HepG2 (cell line): ENCODE results near the gene ZNF860. TPM values are rescaled to one million over a fixed set of nuclear protein-coding genes. Genes with fewer than 3 reads are reported as not detected.

ENCODE experiments used
- ARHGAP35 ChIP-seq: sonication (generic); formaldehyde crosslinking; IDR thresholded peaks from 2 replicates; pipeline ENCODE4 v1.9.0; 2022; ENCODE audit warnings: mild to moderate bottlenecking, inconsistent platforms, moderate library complexity, missing genetic modification reagents, borderline replicate concordance
- FOXA3 ChIP-seq: IDR thresholded peaks from 2 replicates; pipeline ENCODE4 v1.6.1; 2016; ENCODE audit warnings: missing genetic modification reagents, missing compliant biosample characterization
- NFKBIZ ChIP-seq: IDR thresholded peaks from 2 replicates; pipeline ENCODE4 v1.6.1; 2018; ENCODE audit warnings: missing genetic modification reagents, missing compliant biosample characterization
- POLR2AphosphoS5 ChIP-seq: IDR thresholded peaks from 2 replicates; pipeline ENCODE4 v1.6.1; 2012; ENCODE audit warnings: low read depth, low read length
- RNF2 ChIP-seq: fragments of 450-650 bp; conservative IDR thresholded peaks from 2 replicates; pipeline ENCODE4 v1.6.1; 2016; ENCODE audit warnings: low read depth
- ZNF547 ChIP-seq: sonication (generic); formaldehyde crosslinking; IDR thresholded peaks from 2 replicates; pipeline ENCODE4 v1.5.1; 2020; ENCODE audit warnings: mild to moderate bottlenecking, missing genetic modification reagents
- ZNF589 ChIP-seq: sonication (generic); formaldehyde crosslinking; conservative IDR thresholded peaks from 2 replicates; pipeline ENCODE4 v1.8.0; 2022; ENCODE audit warnings: mild to moderate bottlenecking, moderate library complexity, missing genetic modification reagents
- ZNF670 ChIP-seq: sonication (generic); formaldehyde crosslinking; IDR thresholded peaks from 2 replicates; pipeline ENCODE4 v1.8.0; 2022; ENCODE audit warnings: mild to moderate bottlenecking, missing genetic modification reagents, borderline replicate concordance
- ZSCAN20 ChIP-seq: sonication (generic); formaldehyde crosslinking; IDR thresholded peaks from 2 replicates; pipeline ENCODE4 v1.4.0; 2020; ENCODE audit warnings: missing genetic modification reagents, mild to moderate bottlenecking, borderline replicate concordance
- polyA plus RNA-seq, 8 experiments: library from polyadenylated mRNA; depleted of rRNA in 3 of 8; stranded (reverse) in 7 of 8; unstranded in 1 of 8; fragments of >200 nt; fragmentation: Illumina TruSeq in 4 of 8; extraction: Trizol in 4 of 8; gene quantifications; 2 replicates each; pipeline versions ENCODE4 v1.2.1 to v1.2.3, GENCODE V29; 2011 to 2016; ENCODE audit warnings: low read depth in 4 of 8, missing spikeins in 1 of 8, mixed read lengths in 1 of 8; ENCODE audit not compliant: insufficient read depth in 1 of 8
- total RNA-seq, 5 experiments: library from RNA; depleted of rRNA; stranded (reverse); fragments of >200 nt; fragmentation: Illumina TruSeq; extraction: Trizol; gene quantifications; 2 replicates each; pipeline ENCODE4 v1.2.3, GENCODE V29; 2016; ENCODE audit warnings: low read depth in 1 of 5
- TF ChIP-seq, protein P1 (sequence below): sonication (generic); formaldehyde crosslinking; IDR thresholded peaks from 2 replicates; pipeline ENCODE4 v1.8.1; 2023; ENCODE audit warnings: missing genetic modification reagents, mild to moderate bottlenecking, borderline replicate concordance
- TF ChIP-seq, protein P2 (sequence below): sonication (generic); formaldehyde crosslinking; IDR thresholded peaks from 2 replicates; pipeline ENCODE4 v1.9.0; 2021; ENCODE audit warnings: missing genetic modification reagents, borderline replicate concordance
- TF ChIP-seq, protein P3 (sequence below): sonication (generic); formaldehyde crosslinking; IDR thresholded peaks from 2 replicates; pipeline ENCODE4 v1.8.0; 2022; ENCODE audit warnings: mild to moderate bottlenecking, missing genetic modification reagents, borderline replicate concordance
- TF ChIP-seq, protein P4 (sequence below): sonication (generic); formaldehyde crosslinking; IDR thresholded peaks from 2 replicates; pipeline ENCODE4 v1.8.0; 2022; ENCODE audit warnings: mild to moderate bottlenecking, missing genetic modification reagents
- TF ChIP-seq, protein P5 (sequence below): sonication (generic); formaldehyde crosslinking; IDR thresholded peaks from 2 replicates; pipeline ENCODE4 v1.4.0; 2020; ENCODE audit warnings: missing genetic modification reagents
- TF ChIP-seq, protein P6 (sequence below): sonication (generic); formaldehyde crosslinking; IDR thresholded peaks from 2 replicates; pipeline ENCODE4 v1.4.0; 2020; ENCODE audit warnings: missing genetic modification reagents; ENCODE audit errors: not compliant biosample characterization
- TF ChIP-seq, protein P7 (sequence below): sonication (generic); formaldehyde crosslinking; IDR thresholded peaks from 2 replicates; pipeline ENCODE4 v1.5.0; 2020; ENCODE audit warnings: mild to moderate bottlenecking, missing genetic modification reagents
- TF ChIP-seq, protein P8 (sequence below): IDR thresholded peaks from 2 replicates; pipeline ENCODE4 v1.6.1; 2016

The ZNF860 gene
- total and polyA plus RNA-seq, 2 of the 13 experiments (the other 11 are each of a cell fraction or from before 2014, with no cell fraction given) = 0.55 to 0.73 TPM

DNA sequence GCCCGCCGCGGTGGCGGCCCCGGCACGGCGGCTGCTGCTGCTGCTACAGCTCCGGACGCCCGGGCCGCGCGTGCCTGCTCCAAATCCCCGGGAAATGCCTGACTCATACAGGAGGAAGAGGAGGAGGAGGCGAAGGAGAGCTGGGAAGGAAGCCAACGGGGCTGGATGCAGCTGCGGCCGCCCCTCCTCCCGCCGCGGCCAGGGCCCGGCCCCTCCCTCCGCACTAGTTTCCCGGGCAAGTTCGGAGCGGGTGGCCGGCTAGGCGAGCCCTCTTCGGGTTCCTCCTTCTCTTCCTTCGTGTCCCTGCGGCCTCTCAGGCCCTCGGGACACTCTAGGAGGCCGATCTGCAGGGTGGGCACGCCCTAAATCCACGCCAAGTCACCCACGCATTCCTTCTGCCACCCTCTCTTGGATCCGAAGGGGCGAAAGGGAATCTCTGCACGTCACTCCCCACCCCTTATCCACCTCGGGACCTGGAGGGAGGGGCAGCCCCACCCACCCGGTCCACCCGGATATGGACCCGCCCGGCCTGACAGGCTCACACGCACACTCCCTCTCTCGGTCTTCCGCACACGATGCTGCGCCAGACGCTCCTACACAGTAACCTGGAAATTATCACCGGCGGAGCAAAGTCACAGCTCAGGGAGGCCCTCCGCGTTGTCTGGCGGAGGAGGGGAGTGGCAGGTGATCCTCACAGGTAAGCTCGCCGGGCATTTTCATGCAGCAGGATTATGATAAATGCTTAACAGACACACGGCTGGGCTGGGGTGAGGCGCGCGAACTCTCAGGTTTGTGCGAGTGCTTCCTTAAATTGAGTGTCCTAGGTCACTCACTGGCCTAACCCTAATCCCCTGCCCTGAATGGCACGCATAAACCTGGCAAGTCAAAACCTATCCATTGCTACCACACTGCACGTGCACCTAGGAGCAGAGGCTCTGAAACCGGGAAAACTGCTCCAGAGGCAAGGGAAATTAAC, at the start of gene ZNF860, which contains the start of gene OSBPL10 (continued):
- TF ChIP-seq, protein P1, sequence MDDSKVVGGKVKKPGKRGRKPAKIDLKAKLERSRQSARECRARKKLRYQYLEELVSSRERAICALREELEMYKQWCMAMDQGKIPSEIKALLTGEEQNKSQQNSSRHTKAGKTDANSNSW (CRISPR knock-in tag) = no peak
- TF ChIP-seq FOXA3 (CRISPR knock-in tag) = peak; percentile 27; the same call in 1 of the 2 replicates
- TF ChIP-seq ZSCAN20 (CRISPR knock-in tag) = no peak; the same call in 1 of the 2 replicates
- TF ChIP-seq, protein P2, sequence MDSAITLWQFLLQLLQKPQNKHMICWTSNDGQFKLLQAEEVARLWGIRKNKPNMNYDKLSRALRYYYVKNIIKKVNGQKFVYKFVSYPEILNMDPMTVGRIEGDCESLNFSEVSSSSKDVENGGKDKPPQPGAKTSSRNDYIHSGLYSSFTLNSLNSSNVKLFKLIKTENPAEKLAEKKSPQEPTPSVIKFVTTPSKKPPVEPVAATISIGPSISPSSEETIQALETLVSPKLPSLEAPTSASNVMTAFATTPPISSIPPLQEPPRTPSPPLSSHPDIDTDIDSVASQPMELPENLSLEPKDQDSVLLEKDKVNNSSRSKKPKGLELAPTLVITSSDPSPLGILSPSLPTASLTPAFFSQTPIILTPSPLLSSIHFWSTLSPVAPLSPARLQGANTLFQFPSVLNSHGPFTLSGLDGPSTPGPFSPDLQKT (CRISPR knock-in tag) = no peak
- TF ChIP-seq, protein P3, sequence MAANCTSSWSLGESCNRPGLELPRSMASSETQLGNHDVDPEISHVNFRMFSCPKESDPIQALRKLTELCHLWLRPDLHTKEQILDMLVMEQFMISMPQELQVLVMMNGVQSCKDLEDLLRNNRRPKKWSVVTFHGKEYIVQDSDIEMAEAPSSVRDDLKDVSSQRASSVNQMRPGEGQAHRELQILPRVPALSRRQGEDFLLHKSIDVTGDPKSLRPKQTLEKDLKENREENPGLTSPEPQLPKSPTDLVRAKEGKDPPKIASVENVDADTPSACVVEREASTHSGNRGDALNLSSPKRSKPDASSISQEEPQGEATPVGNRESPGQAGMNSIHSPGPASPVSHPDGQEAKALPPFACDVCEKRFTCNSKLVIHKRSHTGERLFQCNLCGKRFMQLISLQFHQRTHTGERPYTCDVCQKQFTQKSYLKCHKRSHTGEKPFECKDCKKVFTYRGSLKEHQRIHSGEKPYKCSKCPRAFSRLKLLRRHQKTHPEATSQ (CRISPR knock-in tag) = no peak
- no peak for TF ChIP-seq RNF2
- TF ChIP-seq ARHGAP35 (CRISPR knock-in tag) = no peak
- no peak for TF ChIP-seq ZNF670 (CRISPR knock-in tag)
- no peak for TF ChIP-seq NFKBIZ (CRISPR knock-in tag)
- TF ChIP-seq ZNF547 (CRISPR knock-in tag) = no peak
- TF ChIP-seq ZNF589 (CRISPR knock-in tag) = no peak
- TF ChIP-seq, protein P4, sequence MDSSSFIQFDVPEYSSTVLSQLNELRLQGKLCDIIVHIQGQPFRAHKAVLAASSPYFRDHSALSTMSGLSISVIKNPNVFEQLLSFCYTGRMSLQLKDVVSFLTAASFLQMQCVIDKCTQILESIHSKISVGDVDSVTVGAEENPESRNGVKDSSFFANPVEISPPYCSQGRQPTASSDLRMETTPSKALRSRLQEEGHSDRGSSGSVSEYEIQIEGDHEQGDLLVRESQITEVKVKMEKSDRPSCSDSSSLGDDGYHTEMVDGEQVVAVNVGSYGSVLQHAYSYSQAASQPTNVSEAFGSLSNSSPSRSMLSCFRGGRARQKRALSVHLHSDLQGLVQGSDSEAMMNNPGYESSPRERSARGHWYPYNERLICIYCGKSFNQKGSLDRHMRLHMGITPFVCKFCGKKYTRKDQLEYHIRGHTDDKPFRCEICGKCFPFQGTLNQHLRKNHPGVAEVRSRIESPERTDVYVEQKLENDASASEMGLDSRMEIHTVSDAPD (CRISPR knock-in tag) = 0 out of 2 replicates have a peak, but pooled peaks have one; percentile 42
- TF ChIP-seq, protein P5, sequence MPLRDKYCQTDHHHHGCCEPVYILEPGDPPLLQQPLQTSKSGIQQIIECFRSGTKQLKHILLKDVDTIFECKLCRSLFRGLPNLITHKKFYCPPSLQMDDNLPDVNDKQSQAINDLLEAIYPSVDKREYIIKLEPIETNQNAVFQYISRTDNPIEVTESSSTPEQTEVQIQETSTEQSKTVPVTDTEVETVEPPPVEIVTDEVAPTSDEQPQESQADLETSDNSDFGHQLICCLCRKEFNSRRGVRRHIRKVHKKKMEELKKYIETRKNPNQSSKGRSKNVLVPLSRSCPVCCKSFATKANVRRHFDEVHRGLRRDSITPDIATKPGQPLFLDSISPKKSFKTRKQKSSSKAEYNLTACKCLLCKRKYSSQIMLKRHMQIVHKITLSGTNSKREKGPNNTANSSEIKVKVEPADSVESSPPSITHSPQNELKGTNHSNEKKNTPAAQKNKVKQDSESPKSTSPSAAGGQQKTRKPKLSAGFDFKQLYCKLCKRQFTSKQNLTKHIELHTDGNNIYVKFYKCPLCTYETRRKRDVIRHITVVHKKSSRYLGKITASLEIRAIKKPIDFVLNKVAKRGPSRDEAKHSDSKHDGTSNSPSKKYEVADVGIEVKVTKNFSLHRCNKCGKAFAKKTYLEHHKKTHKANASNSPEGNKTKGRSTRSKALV (CRISPR knock-in tag) = no peak
- TF ChIP-seq, protein P6, sequence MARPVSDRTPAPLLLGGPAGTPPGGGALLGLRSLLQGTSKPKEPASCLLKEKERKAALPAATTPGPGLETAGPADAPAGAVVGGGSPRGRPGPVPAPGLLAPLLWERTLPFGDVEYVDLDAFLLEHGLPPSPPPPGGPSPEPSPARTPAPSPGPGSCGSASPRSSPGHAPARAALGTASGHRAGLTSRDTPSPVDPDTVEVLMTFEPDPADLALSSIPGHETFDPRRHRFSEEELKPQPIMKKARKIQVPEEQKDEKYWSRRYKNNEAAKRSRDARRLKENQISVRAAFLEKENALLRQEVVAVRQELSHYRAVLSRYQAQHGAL (CRISPR knock-in tag) = no peak
- TF ChIP-seq, protein P7, sequence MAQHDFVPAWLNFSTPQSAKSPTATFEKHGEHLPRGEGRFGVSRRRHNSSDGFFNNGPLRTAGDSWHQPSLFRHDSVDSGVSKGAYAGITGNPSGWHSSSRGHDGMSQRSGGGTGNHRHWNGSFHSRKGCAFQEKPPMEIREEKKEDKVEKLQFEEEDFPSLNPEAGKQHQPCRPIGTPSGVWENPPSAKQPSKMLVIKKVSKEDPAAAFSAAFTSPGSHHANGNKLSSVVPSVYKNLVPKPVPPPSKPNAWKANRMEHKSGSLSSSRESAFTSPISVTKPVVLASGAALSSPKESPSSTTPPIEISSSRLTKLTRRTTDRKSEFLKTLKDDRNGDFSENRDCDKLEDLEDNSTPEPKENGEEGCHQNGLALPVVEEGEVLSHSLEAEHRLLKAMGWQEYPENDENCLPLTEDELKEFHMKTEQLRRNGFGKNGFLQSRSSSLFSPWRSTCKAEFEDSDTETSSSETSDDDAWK (CRISPR knock-in tag) = no peak
- TF ChIP-seq, protein P8, sequence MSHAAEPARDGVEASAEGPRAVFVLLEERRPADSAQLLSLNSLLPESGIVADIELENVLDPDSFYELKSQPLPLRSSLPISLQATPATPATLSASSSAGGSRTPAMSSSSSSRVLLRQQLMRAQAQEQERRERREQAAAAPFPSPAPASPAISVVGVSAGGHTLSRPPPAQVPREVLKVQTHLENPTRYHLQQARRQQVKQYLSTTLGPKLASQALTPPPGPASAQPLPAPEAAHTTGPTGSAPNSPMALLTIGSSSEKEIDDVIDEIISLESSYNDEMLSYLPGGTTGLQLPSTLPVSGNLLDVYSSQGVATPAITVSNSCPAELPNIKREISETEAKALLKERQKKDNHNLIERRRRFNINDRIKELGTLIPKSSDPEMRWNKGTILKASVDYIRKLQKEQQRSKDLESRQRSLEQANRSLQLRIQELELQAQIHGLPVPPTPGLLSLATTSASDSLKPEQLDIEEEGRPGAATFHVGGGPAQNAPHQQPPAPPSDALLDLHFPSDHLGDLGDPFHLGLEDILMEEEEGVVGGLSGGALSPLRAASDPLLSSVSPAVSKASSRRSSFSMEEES (CRISPR knock-in tag) = 0 out of 2 replicates have a peak, but pooled peaks have one; percentile 34
- TF ChIP-seq POLR2AphosphoS5 = no peak
